SK-N-MC (cell line): ENCODE data around the gene PDZD2.

Experiments used
- EZH2 ChIP-seq: fragments of 200-600 bp; sonication (generic); IDR thresholded peaks from one replicate; pipeline ENCODE4 v1.6.1; 2017; ENCODE audit warnings: antibody characterized with exemption
- FOXP2 ChIP-seq: optimal IDR thresholded peaks from 2 replicates; pipeline ENCODE3; 2011; ENCODE audit warnings: mild to moderate bottlenecking, moderate library complexity; ENCODE audit not compliant: insufficient read depth; ENCODE audit errors: extremely low read length, control extremely low read depth
- POLR2AphosphoS5 ChIP-seq: IDR thresholded peaks from 2 replicates; pipeline ENCODE4 v1.6.1; 2012; ENCODE audit warnings: mild to moderate bottlenecking, low read depth, low read length, borderline replicate concordance

DNA sequence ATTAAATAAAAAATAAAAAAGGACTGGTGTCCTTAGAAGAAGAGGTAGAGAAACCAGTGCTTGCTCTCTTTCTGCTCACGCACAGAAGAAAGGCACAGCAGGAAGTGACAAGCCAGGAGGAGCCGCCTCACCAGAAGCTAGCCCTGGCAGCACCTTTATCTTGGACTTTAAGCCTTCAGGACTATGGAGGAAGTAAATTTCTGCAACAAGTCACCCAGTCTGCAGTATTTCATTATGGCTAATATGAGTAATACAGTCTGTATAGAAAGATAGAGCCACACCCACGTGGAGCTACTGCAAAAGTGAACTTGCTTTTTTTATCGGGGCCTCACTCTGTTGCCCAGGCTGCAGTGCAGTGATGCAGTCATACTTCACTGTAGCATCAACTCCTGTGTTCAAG, 68.4 kb downstream of the PDZD2 start:
- no peak for TF ChIP-seq EZH2
- TF ChIP-seq POLR2AphosphoS5: no peak
- TF ChIP-seq FOXP2: no peak
